IMR-90 (cell line): Measurements from ENCODE around the gene FAM20C. TPM values are rescaled to one million over a fixed set of nuclear protein-coding genes. Genes with fewer than 3 reads are reported as not detected.

ENCODE experiments used
- ATAC-seq: fragments of 200-7000 bp; cut with Tn5 transposase; 2 replicates; pipeline ENCODE4 v1.9.1; 2020; ENCODE audit warnings: low read depth, mild to moderate bottlenecking, moderate library complexity
- BruUV-seq: library from RNA; stranded (reverse); fragments of 400-500 nt; replicated peaks from 2 replicates; lab custom pipeline; 2021; lab: Mats Ljungman, UMichigan
- CTCF ChIA-PET: fragments of 300-600 bp; formaldehyde crosslinking; extraction: SDS; loops from one replicate; lab custom pipeline; 2021; ENCODE audit warnings: antibody characterized with exemption; lab: Yijun Ruan, JAX
- POLR2A ChIA-PET: fragments of 300-600 bp; sonication (Branson Sonifier 250); formaldehyde crosslinking; loops from one replicate; lab custom pipeline; 2022; ENCODE audit warnings: antibody characterized with exemption; ENCODE audit not compliant: unreplicated experiment; lab: Charles Lee
- DNase-seq: peaks from one replicate; pipeline ENCODE4 v3.0.0; 2013
- H2AFZ ChIP-seq: replicated peaks from 2 replicates; pipeline ENCODE3; 2013; ENCODE audit warnings: low read length, mild to moderate bottlenecking; ENCODE audit not compliant: poor library complexity
- H2AK5ac ChIP-seq: 2 replicates; pipeline ENCODE4 v1.6.1; 2013; ENCODE audit warnings: low read depth, low read length, inconsistent platforms
- H2AK9ac ChIP-seq: replicated peaks from 2 replicates; pipeline ENCODE3; 2013; ENCODE audit warnings: mild to moderate bottlenecking, low read depth, low read length, moderate library complexity; ENCODE audit not compliant: poor library complexity
- H2BK120ac ChIP-seq: 2 replicates; pipeline ENCODE4 v1.6.1; 2013; ENCODE audit warnings: low read depth, low read length, inconsistent platforms
- H2BK15ac ChIP-seq: 3 replicates; pipeline ENCODE4 v1.6.1; 2013; ENCODE audit warnings: low read depth, low read length, inconsistent platforms
- H2BK20ac ChIP-seq: 2 replicates; pipeline ENCODE4 v1.6.1; 2013; ENCODE audit warnings: low read depth, mild to moderate bottlenecking, inconsistent platforms, low read length, moderate library complexity
- H2BK5ac ChIP-seq: 2 replicates; pipeline ENCODE4 v1.6.1; 2013; ENCODE audit warnings: mild to moderate bottlenecking, low read depth, low read length, inconsistent platforms; ENCODE audit not compliant: poor library complexity, severe bottlenecking
- H3K14ac ChIP-seq: replicated peaks from 2 replicates; pipeline ENCODE4 v1.6.1; 2013; ENCODE audit warnings: low read depth, low read length, inconsistent platforms
- H3K18ac ChIP-seq: 2 replicates; pipeline ENCODE4 v1.6.1; 2013; ENCODE audit warnings: low read depth, low read length, control low read depth
- H3K23ac ChIP-seq: 2 replicates; pipeline ENCODE4 v1.6.1; 2013; ENCODE audit warnings: low read depth, low read length, inconsistent platforms
- H3K27ac ChIP-seq: 2 replicates; pipeline ENCODE4 v1.5.1; 2013; ENCODE audit warnings: mild to moderate bottlenecking, control low read depth, low read length; ENCODE audit not compliant: insufficient read depth
- H3K27me3 ChIP-seq: 2 replicates; pipeline ENCODE4 v1.6.1; 2013; ENCODE audit warnings: low read length; ENCODE audit not compliant: control insufficient read depth, insufficient read depth
- H3K36me3 ChIP-seq: 2 replicates; pipeline ENCODE4 v1.6.1; 2013; ENCODE audit warnings: low read length, mixed read lengths; ENCODE audit not compliant: control insufficient read depth, insufficient read depth
- H3K4ac ChIP-seq: 2 replicates; pipeline ENCODE4 v1.6.1; 2013; ENCODE audit warnings: low read depth, low read length, inconsistent platforms
- H3K4me1 ChIP-seq: 2 replicates; pipeline ENCODE4 v1.6.1; 2013; ENCODE audit warnings: low read length, mixed read lengths; ENCODE audit not compliant: control insufficient read depth, insufficient read depth
- H3K4me2 ChIP-seq: 2 replicates; pipeline ENCODE4 v1.6.1; 2013; ENCODE audit warnings: low read depth, mild to moderate bottlenecking, control low read depth, low read length, moderate library complexity
- H3K4me3 ChIP-seq: 2 replicates; pipeline ENCODE4 v1.5.1; 2013; ENCODE audit warnings: low read depth, mild to moderate bottlenecking, control low read depth, low read length, moderate library complexity; ENCODE audit not compliant: insufficient read depth
- H3K56ac ChIP-seq: 2 replicates; pipeline ENCODE4 v1.6.1; 2013; ENCODE audit warnings: low read length, inconsistent platforms; ENCODE audit not compliant: insufficient read depth; ENCODE audit errors: extremely low read depth
- H3K79me1 ChIP-seq, 2 experiments: 2 replicates each; pipeline ENCODE4 v1.6.1; 2013; ENCODE audit warnings: low read length in 2 of 2, inconsistent platforms in 1 of 2, low read depth in 1 of 2
- H3K9ac ChIP-seq: 2 replicates; pipeline ENCODE4 v1.6.1; 2013; ENCODE audit warnings: low read depth, low read length, control low read depth
- H3K9me1 ChIP-seq: 2 replicates; pipeline ENCODE4 v1.6.1; 2013; ENCODE audit warnings: low read length, inconsistent platforms; ENCODE audit not compliant: insufficient read depth
- H3K9me3 ChIP-seq: 2 replicates; pipeline ENCODE4 v1.6.1; 2013; ENCODE audit warnings: low read length; ENCODE audit not compliant: control insufficient read depth, insufficient read depth
- H4K20me1 ChIP-seq: 2 replicates; pipeline ENCODE4 v1.6.1; 2013; ENCODE audit warnings: low read length, inconsistent platforms; ENCODE audit not compliant: insufficient read depth
- H4K5ac ChIP-seq: 2 replicates; pipeline ENCODE4 v1.6.1; 2013; ENCODE audit warnings: mild to moderate bottlenecking, low read depth, low read length, control low read depth
- H4K8ac ChIP-seq, 2 experiments: 2 replicates each; pipeline ENCODE4 v1.6.1; 2013; ENCODE audit warnings: low read depth in 2 of 2, low read length in 2 of 2, control low read depth in 1 of 2, inconsistent platforms in 1 of 2
- H4K91ac ChIP-seq: 2 replicates; pipeline ENCODE4 v1.6.1; 2013; ENCODE audit warnings: low read depth, low read length, inconsistent platforms; ENCODE audit not compliant: insufficient read depth
- BHLHE40 ChIP-seq: fragments of 150-350 bp; IDR thresholded peaks from 2 replicates; pipeline ENCODE4 v1.6.1; 2016; ENCODE audit warnings: mild to moderate bottlenecking, low read depth, low read length
- CHD1 ChIP-seq: IDR thresholded peaks from 2 replicates; pipeline ENCODE4 v1.6.1; 2012; ENCODE audit warnings: low read depth, low read length, improper control_type of control experiment
- MAFK ChIP-seq: IDR thresholded peaks from 2 replicates; pipeline ENCODE4 v1.6.1; 2012; ENCODE audit warnings: low read depth, low read length, improper control_type of control experiment
- MAZ ChIP-seq: IDR thresholded peaks from 2 replicates; pipeline ENCODE4 v1.6.1; 2012; ENCODE audit warnings: low read depth, mild to moderate bottlenecking, low read length, improper control_type of control experiment, moderate library complexity, borderline replicate concordance
- MXI1 ChIP-seq: IDR thresholded peaks from 2 replicates; pipeline ENCODE4 v1.6.1; 2012; ENCODE audit warnings: low read depth, mild to moderate bottlenecking, low read length, moderate library complexity, borderline replicate concordance
- RCOR1 ChIP-seq: IDR thresholded peaks from 2 replicates; pipeline ENCODE4 v1.6.1; 2012; ENCODE audit warnings: mild to moderate bottlenecking, low read length, improper control_type of control experiment; ENCODE audit not compliant: insufficient replicate concordance
- SMC3 ChIP-seq: fragments of 150-350 bp; IDR thresholded peaks from 2 replicates; pipeline ENCODE4 v1.6.1; 2016; ENCODE audit warnings: low read depth, mild to moderate bottlenecking, antibody characterized with exemption, low read length, moderate library complexity
- WGBS, 2 experiments: methylation state at CpG; one replicate each; pipeline versions ENCODE4 v1.1.5 to v1.1.7; 2013; ENCODE audit warnings: missing lambda C conversion rate in 2 of 2; ENCODE audit not compliant: insufficient read length in 1 of 2; ENCODE audit errors: extremely low coverage in 2 of 2; 5-methylcytosine and 5-hydroxymethylcytosine counted together
- dilution Hi-C: fragments of 300-500 bp; cut with HindIII; formaldehyde crosslinking; loops from one replicate; pipeline ENCODE4 v1.14.3; 2018; ENCODE audit warnings: low sequenced_read_pairs; ENCODE audit not compliant: unreplicated experiment
- in situ Hi-C: fragments of 300-500 bp; cut with MboI; formaldehyde crosslinking; loops from 3 replicates; pipeline ENCODE4 v1.14.3; 2019; ENCODE audit warnings: low sequenced_read_pairs, inconsistent platforms, mixed read lengths
- intact Hi-C: fragments of 100-400 bp; cut with micrococcal nuclease; formaldehyde crosslinking; loops from 2 replicates; pipeline ENCODE4 v1.10.0; 2022
- polyA plus RNA-seq, 3 experiments: library from polyadenylated mRNA; depleted of rRNA; stranded (reverse); fragments of >200 nt; gene quantifications; 2 replicates each; pipeline ENCODE4 v1.2.3, GENCODE V29; 2012; ENCODE audit warnings: low replicate concordance in 1 of 3
- total RNA-seq: library from RNA; depleted of rRNA; stranded (reverse); fragments of >200 nt; gene quantifications from 2 replicates; pipeline ENCODE4 v1.2.3, GENCODE V29; 2012
- TF ChIP-seq, protein P1 (sequence below): fragments of 150-350 bp; IDR thresholded peaks from 2 replicates; pipeline ENCODE4 v1.6.1; 2017; ENCODE audit warnings: mild to moderate bottlenecking, antibody characterized with exemption, low read length, low read depth
- TF ChIP-seq, protein P2 (sequence below): conservative IDR thresholded peaks from 2 replicates; pipeline ENCODE4 v1.5.1; 2012; ENCODE audit warnings: mild to moderate bottlenecking, low read depth, low read length, improper control_type of control experiment
- TF ChIP-seq, protein P3 (sequence below): fragments of 150-350 bp; IDR thresholded peaks from 2 replicates; pipeline ENCODE4 v1.6.1; 2016; ENCODE audit warnings: low read depth, mild to moderate bottlenecking, low read length, moderate library complexity, borderline replicate concordance

FAM20C gene
- total and polyA plus RNA-seq, 2 of the 4 experiments (the other 2 are of a cell fraction), result 7.7 to 36.6 TPM

DNA sequence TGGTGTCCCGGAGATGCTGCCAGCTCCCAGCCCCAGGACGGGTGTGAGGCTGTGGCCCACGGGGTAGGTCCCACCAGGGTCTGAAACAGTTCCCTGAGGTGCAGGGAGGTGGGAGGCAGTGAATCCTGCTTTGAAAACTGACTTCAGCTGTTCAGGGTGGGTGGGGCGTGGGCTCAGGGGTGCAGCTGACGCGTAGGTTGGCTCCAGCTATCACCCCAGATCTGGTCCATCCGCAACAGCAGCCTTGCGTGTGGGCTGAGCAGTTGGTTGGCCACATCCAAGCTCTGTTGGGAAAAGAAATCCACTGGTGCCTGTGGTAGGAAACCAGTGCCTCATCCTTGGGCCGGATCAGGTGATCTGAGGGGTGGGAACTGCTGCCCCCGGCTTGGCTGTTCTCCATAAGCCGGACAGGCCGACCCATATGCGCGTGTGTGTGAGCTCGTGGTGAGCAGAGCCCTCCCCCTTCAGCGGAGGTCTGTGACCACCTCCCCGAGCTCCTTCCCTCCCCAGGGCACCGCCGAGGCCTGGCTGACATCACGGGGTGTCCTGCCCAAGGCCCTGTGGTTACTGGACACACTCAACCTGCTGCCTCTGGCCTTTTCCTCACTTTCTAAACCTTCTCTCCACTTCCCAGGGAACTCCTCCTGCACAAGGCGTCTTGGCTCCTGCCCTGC, 15.4 kb upstream of the FAM20C start:
- H2BK15ac ChIP-seq, result no peak overlapping the region
- H3K79me1 ChIP-seq, result no peaks in the 10 kb centered on the region
- no peak overlapping the region for H4K8ac ChIP-seq
- H3K9ac ChIP-seq, result no peak overlapping the region
- no peak overlapping the region for H3K18ac ChIP-seq
- no peak overlapping the region for H3K27ac ChIP-seq
- no peak overlapping the region for H2AFZ ChIP-seq
- H4K20me1 ChIP-seq, result no peaks in the 10 kb centered on the region
- no peak overlapping the region for H2AK5ac ChIP-seq
- ChIA-PET CTCF (no interaction called here), POLR2A (no interaction called here)
- no peaks in the 10 kb centered on the region for H3K4me1 ChIP-seq
- no peak overlapping the region for H4K5ac ChIP-seq
- no peak overlapping the region for H3K4me3 ChIP-seq
- in situ Hi-C loops, result no loop called here
- no peak overlapping the region for H2BK5ac ChIP-seq
- ATAC-seq, result no peak
- no peak overlapping the region for H2BK120ac ChIP-seq
- dilution Hi-C loops, result no loop called here
- no peak overlapping the region for H3K23ac ChIP-seq
- DNase-seq, result no peak
- H3K4me2 ChIP-seq, result no peak overlapping the region
- WGBS, 2 experiments, result 80% methylated on average over 6 of the region's 21 CpGs; no CpG with 5 or more reads in 1 of the 2 experiments
- H3K14ac ChIP-seq, result no peak overlapping the region
- H2AK9ac ChIP-seq, result no peak overlapping the region
- TF ChIP-seq, protein P1, sequence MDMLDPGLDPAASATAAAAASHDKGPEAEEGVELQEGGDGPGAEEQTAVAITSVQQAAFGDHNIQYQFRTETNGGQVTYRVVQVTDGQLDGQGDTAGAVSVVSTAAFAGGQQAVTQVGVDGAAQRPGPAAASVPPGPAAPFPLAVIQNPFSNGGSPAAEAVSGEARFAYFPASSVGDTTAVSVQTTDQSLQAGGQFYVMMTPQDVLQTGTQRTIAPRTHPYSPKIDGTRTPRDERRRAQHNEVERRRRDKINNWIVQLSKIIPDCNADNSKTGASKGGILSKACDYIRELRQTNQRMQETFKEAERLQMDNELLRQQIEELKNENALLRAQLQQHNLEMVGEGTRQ, result no peak
- TF ChIP-seq BHLHE40 (no peak), MXI1 (no peak), SMC3 (no peak), MAFK (no peak), CHD1 (no peak), RCOR1 (no peak), MAZ (no peak)
- TF ChIP-seq, protein P2, sequence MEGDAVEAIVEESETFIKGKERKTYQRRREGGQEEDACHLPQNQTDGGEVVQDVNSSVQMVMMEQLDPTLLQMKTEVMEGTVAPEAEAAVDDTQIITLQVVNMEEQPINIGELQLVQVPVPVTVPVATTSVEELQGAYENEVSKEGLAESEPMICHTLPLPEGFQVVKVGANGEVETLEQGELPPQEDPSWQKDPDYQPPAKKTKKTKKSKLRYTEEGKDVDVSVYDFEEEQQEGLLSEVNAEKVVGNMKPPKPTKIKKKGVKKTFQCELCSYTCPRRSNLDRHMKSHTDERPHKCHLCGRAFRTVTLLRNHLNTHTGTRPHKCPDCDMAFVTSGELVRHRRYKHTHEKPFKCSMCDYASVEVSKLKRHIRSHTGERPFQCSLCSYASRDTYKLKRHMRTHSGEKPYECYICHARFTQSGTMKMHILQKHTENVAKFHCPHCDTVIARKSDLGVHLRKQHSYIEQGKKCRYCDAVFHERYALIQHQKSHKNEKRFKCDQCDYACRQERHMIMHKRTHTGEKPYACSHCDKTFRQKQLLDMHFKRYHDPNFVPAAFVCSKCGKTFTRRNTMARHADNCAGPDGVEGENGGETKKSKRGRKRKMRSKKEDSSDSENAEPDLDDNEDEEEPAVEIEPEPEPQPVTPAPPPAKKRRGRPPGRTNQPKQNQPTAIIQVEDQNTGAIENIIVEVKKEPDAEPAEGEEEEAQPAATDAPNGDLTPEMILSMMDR, result no peak
- TF ChIP-seq, protein P3, sequence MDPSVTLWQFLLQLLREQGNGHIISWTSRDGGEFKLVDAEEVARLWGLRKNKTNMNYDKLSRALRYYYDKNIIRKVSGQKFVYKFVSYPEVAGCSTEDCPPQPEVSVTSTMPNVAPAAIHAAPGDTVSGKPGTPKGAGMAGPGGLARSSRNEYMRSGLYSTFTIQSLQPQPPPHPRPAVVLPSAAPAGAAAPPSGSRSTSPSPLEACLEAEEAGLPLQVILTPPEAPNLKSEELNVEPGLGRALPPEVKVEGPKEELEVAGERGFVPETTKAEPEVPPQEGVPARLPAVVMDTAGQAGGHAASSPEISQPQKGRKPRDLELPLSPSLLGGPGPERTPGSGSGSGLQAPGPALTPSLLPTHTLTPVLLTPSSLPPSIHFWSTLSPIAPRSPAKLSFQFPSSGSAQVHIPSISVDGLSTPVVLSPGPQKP, result no peak
- no peak overlapping the region for H4K91ac ChIP-seq
- H3K36me3 ChIP-seq, result no peaks in the 10 kb centered on the region
- H3K9me3 ChIP-seq, result no peaks in the 10 kb centered on the region
- H3K56ac ChIP-seq, result no peak overlapping the region
- no peaks in the 10 kb centered on the region for H3K9me1 ChIP-seq
- no peak overlapping the region for H3K4ac ChIP-seq
- peaks cover 19% of the 10 kb centered on the region for H3K27me3 ChIP-seq
- H2BK20ac ChIP-seq, result no peak overlapping the region
- intact Hi-C loops, result no loop called here
- no TSS peak for BruUV-seq
